GM13977 (cell line): ENCODE results near the gene FEM1A.
"Not testable (repeated sequence)": the region's sequence is repeated elsewhere in the genome, so short reads cannot be mapped to it uniquely, and the experiment has no call there.

Source experiments
- DNase-seq: peaks from one replicate; pipeline ENCODE4 v3.0.0; 2012; ENCODE audit warnings: low spot score
- in situ Hi-C: fragments of 300-500 bp; cut with MboI; formaldehyde crosslinking; loops from one replicate; pipeline ENCODE4 v1.12.0; 2022; ENCODE audit warnings: low sequenced_read_pairs, low pct_unique_long_range_greater_than_20kb, mixed read lengths, inconsistent platforms; ENCODE audit not compliant: unreplicated experiment
- TF ChIP-seq, protein P1 (sequence below): IDR thresholded peaks from 2 replicates; pipeline ENCODE4 v1.5.1; 2012; ENCODE audit warnings: mild to moderate bottlenecking, control low read depth; ENCODE audit not compliant: insufficient read depth; ENCODE audit errors: extremely low read depth, missing control alignments

Gene FEM1A

GRCh38 chr19:4843647-4843965 lies 52.1 kb downstream of the FEM1A start:
- DNase-seq, result no peak
- TF ChIP-seq, protein P1, sequence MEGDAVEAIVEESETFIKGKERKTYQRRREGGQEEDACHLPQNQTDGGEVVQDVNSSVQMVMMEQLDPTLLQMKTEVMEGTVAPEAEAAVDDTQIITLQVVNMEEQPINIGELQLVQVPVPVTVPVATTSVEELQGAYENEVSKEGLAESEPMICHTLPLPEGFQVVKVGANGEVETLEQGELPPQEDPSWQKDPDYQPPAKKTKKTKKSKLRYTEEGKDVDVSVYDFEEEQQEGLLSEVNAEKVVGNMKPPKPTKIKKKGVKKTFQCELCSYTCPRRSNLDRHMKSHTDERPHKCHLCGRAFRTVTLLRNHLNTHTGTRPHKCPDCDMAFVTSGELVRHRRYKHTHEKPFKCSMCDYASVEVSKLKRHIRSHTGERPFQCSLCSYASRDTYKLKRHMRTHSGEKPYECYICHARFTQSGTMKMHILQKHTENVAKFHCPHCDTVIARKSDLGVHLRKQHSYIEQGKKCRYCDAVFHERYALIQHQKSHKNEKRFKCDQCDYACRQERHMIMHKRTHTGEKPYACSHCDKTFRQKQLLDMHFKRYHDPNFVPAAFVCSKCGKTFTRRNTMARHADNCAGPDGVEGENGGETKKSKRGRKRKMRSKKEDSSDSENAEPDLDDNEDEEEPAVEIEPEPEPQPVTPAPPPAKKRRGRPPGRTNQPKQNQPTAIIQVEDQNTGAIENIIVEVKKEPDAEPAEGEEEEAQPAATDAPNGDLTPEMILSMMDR, result no peak
- in situ Hi-C loops, result no loop called here

DNA sequence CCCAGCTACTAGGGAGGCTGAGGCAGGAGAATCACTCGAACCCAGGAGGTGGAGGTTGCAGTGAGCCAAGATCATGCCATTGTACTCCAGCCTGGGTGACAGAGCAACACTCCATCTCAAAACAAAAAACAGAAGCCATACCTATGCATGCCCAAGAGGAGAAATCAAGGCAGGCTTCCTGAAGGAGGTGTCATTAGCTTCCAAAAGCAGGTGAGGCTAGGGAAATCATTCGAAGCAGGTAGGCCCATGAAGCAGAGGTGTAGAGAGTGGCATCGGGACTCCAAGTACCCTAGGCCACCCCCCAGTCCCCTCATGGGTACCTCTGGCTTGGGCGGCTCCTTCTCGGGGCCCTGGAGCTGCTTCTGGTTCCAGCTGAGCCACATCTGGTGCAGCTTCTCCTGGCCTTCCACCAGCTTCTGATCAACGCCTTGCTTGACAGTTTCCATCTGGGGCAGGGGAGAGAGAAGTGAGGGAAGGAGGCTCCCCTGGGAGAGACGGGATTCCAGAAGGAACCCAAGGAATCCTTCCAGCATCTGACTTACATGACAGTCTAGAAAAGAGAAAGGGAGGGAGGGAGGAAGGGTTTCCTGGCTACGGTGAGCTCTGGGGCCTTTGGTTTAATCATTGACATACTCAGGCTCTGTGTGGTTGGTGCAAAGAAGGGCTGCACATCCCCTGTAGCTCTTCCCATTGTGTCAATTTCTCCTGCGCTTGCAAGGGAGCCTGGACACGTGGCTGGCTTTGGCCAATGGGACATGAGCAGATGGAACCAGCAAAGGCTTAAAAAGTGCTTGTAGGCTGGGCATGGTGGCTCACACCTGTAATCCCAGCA lies 53.0 kb downstream of the FEM1A start:
- TF ChIP-seq, protein P1, result no peak
- in situ Hi-C loops, result no loop called here
- DNase-seq, result no peak

DNA sequence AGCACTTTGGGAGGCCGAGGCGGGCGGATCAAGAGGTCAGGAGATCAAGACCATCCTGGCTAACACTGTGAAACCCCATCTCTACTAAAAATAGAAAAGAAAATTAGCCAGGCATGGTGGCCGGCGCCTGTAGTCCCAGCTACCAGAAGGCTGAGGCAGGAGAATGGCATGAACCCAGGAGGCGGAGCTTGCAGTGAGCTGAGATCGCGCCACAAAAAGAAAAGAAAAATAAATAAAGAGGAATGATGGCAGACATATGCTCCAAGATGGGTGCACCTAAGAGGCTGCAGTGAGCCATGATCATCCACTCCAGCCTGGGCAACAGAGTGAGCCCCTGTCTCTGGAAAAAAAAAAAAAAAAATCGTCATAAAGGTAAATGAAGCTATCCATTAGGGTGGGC lies 54.4 kb downstream of the FEM1A start:
- DNase-seq, in situ Hi-C loops: not testable (repeated sequence)

DNA sequence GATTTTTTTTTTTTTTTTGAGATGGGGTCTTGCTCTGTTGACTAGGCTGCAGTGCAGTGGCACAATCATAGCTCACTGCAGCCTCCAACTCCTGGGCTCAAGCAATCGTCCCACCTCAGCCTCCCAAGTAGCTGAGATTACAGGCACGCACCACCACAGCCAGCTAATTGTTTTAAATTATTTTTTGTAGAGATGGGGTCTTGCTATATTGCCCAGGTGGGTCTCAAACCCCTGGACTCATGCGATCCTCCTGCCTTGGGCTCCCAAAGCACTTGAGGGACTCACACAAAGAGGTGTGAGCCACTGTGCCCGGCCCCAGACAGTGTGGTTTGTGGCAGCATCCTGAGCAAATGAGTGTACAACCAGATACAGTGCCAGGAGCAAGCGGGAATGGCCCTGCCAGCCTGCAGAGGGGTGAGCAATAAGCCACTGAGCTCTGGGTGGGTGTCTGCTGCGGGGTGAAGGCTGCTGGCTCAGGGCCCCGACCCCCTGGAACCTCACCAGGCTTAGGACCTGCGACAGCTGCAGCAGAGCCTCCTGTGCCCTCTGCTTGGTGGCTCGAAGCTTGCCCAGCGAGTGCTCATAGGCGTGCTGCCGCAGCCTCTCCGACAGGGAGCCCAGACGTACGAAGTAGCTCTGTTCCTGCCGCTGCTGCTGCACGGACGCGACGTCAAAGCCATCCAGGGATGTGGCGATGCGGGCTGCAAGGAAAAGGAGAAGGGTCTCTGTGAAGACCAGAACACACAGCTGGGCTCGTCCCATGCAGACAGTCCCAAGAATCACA lies 55.8 kb downstream of the FEM1A start:
- DNase-seq, result no peak
- TF ChIP-seq, protein P1, result no peak
- in situ Hi-C loops, result no loop called here

GRCh38 chr19:4849019-4849418 lies 57.5 kb downstream of the FEM1A start:
- TF ChIP-seq, protein P1, result no peak
- DNase-seq, result no peak
- in situ Hi-C loops, result no loop called here
